Hepatocyte (in vitro differentiated cells): ENCODE measurements around the gene NPEPL1.

Source experiments
- CTCF ChIP-seq: fragments of 200-600 bp; sonication (generic); IDR thresholded peaks from 2 replicates; pipeline ENCODE4 v1.5.1; 2016; ENCODE audit warnings: antibody characterized with exemption, mild to moderate bottlenecking; ENCODE audit not compliant: poor library complexity
- EZH2 ChIP-seq: fragments of 200-600 bp; sonication (generic); IDR thresholded peaks from 2 replicates; pipeline ENCODE4 v1.6.1; 2016; ENCODE audit warnings: antibody characterized with exemption, mild to moderate bottlenecking, borderline replicate concordance
- EZH2phosphoT487 ChIP-seq: fragments of 200-600 bp; sonication (generic); IDR thresholded peaks from one replicate; pipeline ENCODE4 v1.6.1; 2018; ENCODE audit warnings: antibody characterized with exemption, mild to moderate bottlenecking, low read depth, moderate library complexity; ENCODE audit not compliant: unreplicated experiment, severe bottlenecking

GRCh38 chr20:58754584-58754983, 62.0 kb downstream of the NPEPL1 start:
- TF ChIP-seq CTCF = no peak
- TF ChIP-seq EZH2 = no peak
- TF ChIP-seq EZH2phosphoT487 = no peak
